Tibial nerve (tissue), 4 donors: ENCODE results near the gene VWF. TPM values are rescaled to one million over a fixed set of nuclear protein-coding genes. Genes with fewer than 3 reads are reported as not detected.

Source experiments
- DNase-seq, 2 donors: peaks; one replicate each; pipeline ENCODE4 v3.0.0-alpha.2; 2019; ENCODE audit warnings: low spot score in 2 of 2
- H3K27ac ChIP-seq, 4 donors: fragments of 200-600 bp; sonication (generic) in 3 of 4; one replicate each; pipeline ENCODE4 v1.5.1; 2017 to 2019; ENCODE audit warnings: mild to moderate bottlenecking in 1 of 4
- H3K27me3 ChIP-seq, 2 donors: fragments of 200-600 bp; sonication (generic) in 1 of 2; one replicate each; pipeline versions ENCODE4 v1.5.1 to v1.6.0; 2017 to 2019
- H3K36me3 ChIP-seq, 3 donors: fragments of 200-600 bp; sonication (generic); one replicate each; pipeline ENCODE4 v1.5.1; 2018 to 2019
- H3K4me1 ChIP-seq, 4 donors: fragments of 200-600 bp; sonication (generic) in 3 of 4; one replicate each; pipeline ENCODE4 v1.5.1; 2017 to 2019
- H3K4me3 ChIP-seq, 4 donors: fragments of 200-600 bp; sonication (generic) in 3 of 4; one replicate each; pipeline ENCODE4 v1.5.1; 2017 to 2019; ENCODE audit warnings: mild to moderate bottlenecking in 1 of 4, moderate library complexity in 1 of 4
- H3K9me3 ChIP-seq, 4 donors: fragments of 200-600 bp; sonication (generic) in 3 of 4; one replicate each; pipeline ENCODE4 v1.5.1; 2017 to 2019
- EP300 ChIP-seq, 2 donors: sonication (generic); formaldehyde crosslinking; IDR thresholded peaks; one replicate each; pipeline ENCODE4 v1.6.1; 2017; ENCODE audit warnings: antibody characterized with exemption in 2 of 2, mild to moderate bottlenecking in 1 of 2
- POLR2A ChIP-seq, 2 donors: fragments of 450-650 bp; IDR thresholded peaks; one replicate each; pipeline ENCODE4 v1.6.1; 2017; ENCODE audit warnings: antibody characterized with exemption in 2 of 2, mild to moderate bottlenecking in 2 of 2, moderate library complexity in 2 of 2
- WGBS, 2 donors: methylation state at CpG; one replicate each; pipeline ENCODE4 v1.1.5; 2018; 5-methylcytosine and 5-hydroxymethylcytosine counted together
- small RNA-seq: library from RNA; depleted of rRNA; stranded (forward); fragments of <200 nt; gene quantifications from one replicate; pipeline ENCODE3, GENCODE V24; 2016
- total RNA-seq, 4 donors: library from RNA; depleted of rRNA; stranded (reverse); fragments of >200 nt; gene quantifications; one replicate each; pipeline ENCODE4 v1.1.0, GENCODE V29; 2016
- TF ChIP-seq, protein P1 (sequence below), 5 experiments: fragments of 200-600 bp in 3 of 5; fragments of 450-650 bp in 2 of 5; sonication (generic) in 3 of 5; IDR thresholded peaks; one replicate each; pipeline ENCODE4 v1.5.1; 2016 to 2019; ENCODE audit warnings: antibody characterized with exemption in 5 of 5, mild to moderate bottlenecking in 3 of 5, moderate library complexity in 2 of 5

VWF gene
- total RNA-seq, 4 donors from 2014 or later: 82.7 to 311 (median 214) TPM

DNA sequence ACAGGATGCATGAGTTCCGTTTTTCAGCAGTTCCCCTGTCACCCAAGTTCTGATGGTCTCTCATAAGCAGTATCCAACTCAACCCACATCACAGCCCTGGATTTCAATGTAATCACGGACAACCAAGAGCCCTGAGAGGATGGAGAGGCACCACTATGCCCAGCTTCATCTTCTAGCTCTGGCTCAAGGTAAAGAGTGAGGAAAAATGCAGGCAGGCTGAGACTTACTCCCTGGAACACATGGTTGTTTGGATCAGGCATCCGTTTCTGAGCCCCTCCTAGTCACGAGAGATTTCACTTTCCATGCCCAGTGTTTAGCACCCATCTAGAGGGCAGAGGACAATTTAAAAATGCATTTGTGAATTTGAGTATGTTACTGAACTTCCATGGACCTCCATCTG, 224.4 kb downstream of the VWF start:
- Histone ChIP-seq H3K9me3 (peaks cover 0 to 5% (median 0%) of the 10 kb centered on the region in 4 donors), H3K4me3 (no peak overlapping the region), H3K27ac (no peak overlapping the region), H3K27me3 (no peaks in the 10 kb centered on the region), H3K36me3 (no peaks in the 10 kb centered on the region), H3K4me1 (no peaks in the 10 kb centered on the region)
- 51 to 59% methylated on average over 4 of the region's 4 CpGs for WGBS, 2 donors
- DNase-seq: no peak
- no peak for TF ChIP-seq POLR2A (IDR thresholded peaks at IDR 0.05)
- TF ChIP-seq, protein P1, sequence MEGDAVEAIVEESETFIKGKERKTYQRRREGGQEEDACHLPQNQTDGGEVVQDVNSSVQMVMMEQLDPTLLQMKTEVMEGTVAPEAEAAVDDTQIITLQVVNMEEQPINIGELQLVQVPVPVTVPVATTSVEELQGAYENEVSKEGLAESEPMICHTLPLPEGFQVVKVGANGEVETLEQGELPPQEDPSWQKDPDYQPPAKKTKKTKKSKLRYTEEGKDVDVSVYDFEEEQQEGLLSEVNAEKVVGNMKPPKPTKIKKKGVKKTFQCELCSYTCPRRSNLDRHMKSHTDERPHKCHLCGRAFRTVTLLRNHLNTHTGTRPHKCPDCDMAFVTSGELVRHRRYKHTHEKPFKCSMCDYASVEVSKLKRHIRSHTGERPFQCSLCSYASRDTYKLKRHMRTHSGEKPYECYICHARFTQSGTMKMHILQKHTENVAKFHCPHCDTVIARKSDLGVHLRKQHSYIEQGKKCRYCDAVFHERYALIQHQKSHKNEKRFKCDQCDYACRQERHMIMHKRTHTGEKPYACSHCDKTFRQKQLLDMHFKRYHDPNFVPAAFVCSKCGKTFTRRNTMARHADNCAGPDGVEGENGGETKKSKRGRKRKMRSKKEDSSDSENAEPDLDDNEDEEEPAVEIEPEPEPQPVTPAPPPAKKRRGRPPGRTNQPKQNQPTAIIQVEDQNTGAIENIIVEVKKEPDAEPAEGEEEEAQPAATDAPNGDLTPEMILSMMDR (IDR thresholded peaks at IDR 0.05): no peak
- no peak for TF ChIP-seq EP300 (IDR thresholded peaks at IDR 0.05)

DNA sequence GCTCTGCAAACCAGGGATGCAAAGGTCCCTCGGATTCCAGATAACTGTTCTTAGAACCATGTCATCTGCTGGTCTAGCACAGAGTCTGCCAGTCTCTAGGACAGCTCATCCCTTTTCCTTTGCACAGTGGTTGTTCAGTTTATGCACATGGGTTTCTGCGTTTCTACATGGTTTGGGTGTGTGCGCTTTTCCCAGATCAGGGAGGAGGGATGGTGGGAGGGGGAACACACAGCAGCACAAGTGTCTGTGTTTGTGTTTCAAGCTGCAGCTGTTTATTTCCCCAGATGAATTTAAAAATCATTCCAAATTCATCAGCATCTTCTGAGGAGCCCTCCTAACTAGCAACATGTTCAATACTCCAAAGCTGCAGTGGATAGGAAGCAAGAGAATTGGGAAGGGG, 224.8 kb downstream of the VWF start:
- H3K4me3 ChIP-seq: no peak overlapping the region
- no peaks in the 10 kb centered on the region for H3K4me1 ChIP-seq
- DNase-seq: no peak
- 46 to 67% methylated on average over 3 of the region's 3 CpGs for WGBS, 2 donors
- H3K36me3 ChIP-seq: no peaks in the 10 kb centered on the region
- H3K27ac ChIP-seq: no peak overlapping the region
- peaks cover 0 to 5% (median 0%) of the 10 kb centered on the region in 4 donors for H3K9me3 ChIP-seq
- TF ChIP-seq, protein P1 (IDR thresholded peaks at IDR 0.05): no peak
- TF ChIP-seq POLR2A (IDR thresholded peaks at IDR 0.05) (no peak), EP300 (IDR thresholded peaks at IDR 0.05) (no peak)
- no peaks in the 10 kb centered on the region for H3K27me3 ChIP-seq

DNA sequence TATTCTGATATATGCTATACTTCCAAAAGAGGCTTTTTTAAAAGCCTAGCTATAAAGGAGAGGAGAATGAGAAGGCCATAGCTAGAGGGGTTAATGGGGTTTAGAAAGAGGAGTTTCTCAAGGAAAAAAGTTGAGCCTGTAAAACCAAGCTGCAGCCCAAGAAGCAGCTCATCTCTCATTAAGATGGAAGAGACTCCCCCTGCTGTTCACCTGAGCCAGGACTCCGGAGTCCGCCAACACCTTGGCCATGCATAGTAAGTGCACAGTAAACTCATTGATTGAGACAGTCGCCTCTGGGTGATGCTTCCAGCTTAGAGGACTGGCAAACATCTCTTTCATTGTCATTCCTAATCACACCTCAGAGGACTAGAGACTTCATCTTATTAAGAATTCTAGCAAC, 225.6 kb downstream of the VWF start:
- 88% methylated on average over 3 of the region's 3 CpGs for WGBS, 2 donors
- TF ChIP-seq POLR2A (IDR thresholded peaks at IDR 0.05) (no peak), EP300 (IDR thresholded peaks at IDR 0.05) (no peak)
- TF ChIP-seq, protein P1 (IDR thresholded peaks at IDR 0.05): no peak
- no peaks in the 10 kb centered on the region for H3K36me3 ChIP-seq

More for the DNA sequence above, 225.6 kb downstream of the VWF start:
- no peak for DNase-seq
- Histone ChIP-seq H3K4me3 (no peak overlapping the region), H3K9me3 (peaks cover 0 to 8% (median 0%) of the 10 kb centered on the region in 4 donors), H3K4me1 (no peaks in the 10 kb centered on the region), H3K27me3 (no peaks in the 10 kb centered on the region), H3K27ac (no peak overlapping the region)

Small RNA genes within 50 kb of the gene (small RNA-seq; reads per million reads assigned to genes)
- gene RN7SL69P: not detected

Other genes starting within 250 kb of the VWF start
- gene ANO2, start 179.4 kb downstream of the VWF start, total RNA-seq: 10 to 100 TPM; 13.8 to 23.2 (median 21.3) TPM
- gene CD9, start 75.7 kb upstream of the VWF start, total RNA-seq: 100 to 1,000 TPM; 297 to 500 (median 391) TPM
- gene PLEKHG6, start 186.0 kb upstream of the VWF start, total RNA-seq: 10 to 100 TPM in 1 of 4 donors, 1 to 10 TPM in 2, not detected in 1; 2.9 to 15.3 (median 7.6) TPM
- 100 to 1,000 TPM; 196 to 437 (median 306) TPM for gene TNFRSF1A, start 217.4 kb upstream of the VWF start, total RNA-seq